Measurements from ENCODE around the gene ADCY5. TPM values are rescaled to one million over a fixed set of nuclear protein-coding genes. Genes with fewer than 3 reads are reported as not detected.

ADCY5 gene
- total RNA-seq, 1 donor = not detected

GRCh38 chr3:123337226-123337625, 111.7 kb downstream of the ADCY5 start:
- no peak overlapping the region for H3K4me3 ChIP-seq (ENCODE audit: low read length)
- H3K9me3 ChIP-seq (ENCODE audit: low read depth, low read length) = no peaks in the 10 kb centered on the region
- H3K4me1 ChIP-seq (ENCODE audit: insufficient read depth, low read length) = no peaks in the 10 kb centered on the region
- H3K27me3 ChIP-seq (ENCODE audit: insufficient read depth, low read length) = no peaks in the 10 kb centered on the region

- no peak overlapping the region for H3K4me3 ChIP-seq (ENCODE audit: low read length)
- H3K4me1 ChIP-seq (ENCODE audit: insufficient read depth, low read length) = no peaks in the 10 kb centered on the region
- H3K9me3 ChIP-seq (ENCODE audit: low read depth, low read length) = no peaks in the 10 kb centered on the region
- no peaks in the 10 kb centered on the region for H3K27me3 ChIP-seq (ENCODE audit: insufficient read depth, low read length)
Observed at GRCh38 chr3:123336441-123336851, 112.4 kb downstream of the ADCY5 start.

- Histone ChIP-seq H3K4me1 (ENCODE audit: insufficient read depth, low read length) (no peaks in the 10 kb centered on the region), H3K9me3 (ENCODE audit: low read depth, low read length) (no peaks in the 10 kb centered on the region), H3K27me3 (ENCODE audit: insufficient read depth, low read length) (no peaks in the 10 kb centered on the region), H3K4me3 (ENCODE audit: low read length) (no peak overlapping the region)
Observed at GRCh38 chr3:123336001-123336400, 112.9 kb downstream of the ADCY5 start.

GRCh38 chr3:123335007-123335670, 113.8 kb downstream of the ADCY5 start:
- H3K27me3 ChIP-seq (ENCODE audit: insufficient read depth, low read length) = no peaks in the 10 kb centered on the region
- no peaks in the 10 kb centered on the region for H3K9me3 ChIP-seq (ENCODE audit: low read depth, low read length)
- no peaks in the 10 kb centered on the region for H3K4me1 ChIP-seq (ENCODE audit: insufficient read depth, low read length)
- no peak overlapping the region for H3K4me3 ChIP-seq (ENCODE audit: low read length)

GRCh38 chr3:123334056-123334455, 114.8 kb downstream of the ADCY5 start:
- Histone ChIP-seq H3K4me3 (ENCODE audit: low read length) (no peak overlapping the region), H3K27me3 (ENCODE audit: insufficient read depth, low read length) (no peaks in the 10 kb centered on the region), H3K9me3 (ENCODE audit: low read depth, low read length) (no peaks in the 10 kb centered on the region), H3K4me1 (ENCODE audit: insufficient read depth, low read length) (no peaks in the 10 kb centered on the region)

- no peaks in the 10 kb centered on the region for H3K9me3 ChIP-seq (ENCODE audit: low read depth, low read length)
- no peaks in the 10 kb centered on the region for H3K4me1 ChIP-seq (ENCODE audit: insufficient read depth, low read length)
- no peak overlapping the region for H3K4me3 ChIP-seq (ENCODE audit: low read length)
- no peaks in the 10 kb centered on the region for H3K27me3 ChIP-seq (ENCODE audit: insufficient read depth, low read length)
Observed at GRCh38 chr3:123333401-123333800, 115.5 kb downstream of the ADCY5 start.

- Histone ChIP-seq H3K27me3 (ENCODE audit: insufficient read depth, low read length) (no peaks in the 10 kb centered on the region), H3K4me1 (ENCODE audit: insufficient read depth, low read length) (no peaks in the 10 kb centered on the region)
Observed at GRCh38 chr3:123332124-123332641, 116.7 kb downstream of the ADCY5 start.

GRCh38 chr3:123331651-123332050, 117.2 kb downstream of the ADCY5 start:
- no peaks in the 10 kb centered on the region for H3K9me3 ChIP-seq (ENCODE audit: low read depth, low read length)
- H3K4me3 ChIP-seq (ENCODE audit: low read length) = no peak overlapping the region
- no peaks in the 10 kb centered on the region for H3K4me1 ChIP-seq (ENCODE audit: insufficient read depth, low read length)
- no peaks in the 10 kb centered on the region for H3K27me3 ChIP-seq (ENCODE audit: insufficient read depth, low read length)

More at GRCh38 chr3:123332124-123332641, 116.7 kb downstream of the ADCY5 start:
- no peak overlapping the region for H3K4me3 ChIP-seq (ENCODE audit: low read length)
- H3K9me3 ChIP-seq (ENCODE audit: low read depth, low read length) = no peaks in the 10 kb centered on the region

GRCh38 chr3:123331006-123331405, 117.9 kb downstream of the ADCY5 start:
- no peaks in the 10 kb centered on the region for H3K9me3 ChIP-seq (ENCODE audit: low read depth, low read length)
- H3K4me3 ChIP-seq (ENCODE audit: low read length) = no peak overlapping the region
- no peaks in the 10 kb centered on the region for H3K27me3 ChIP-seq (ENCODE audit: insufficient read depth, low read length)
- no peaks in the 10 kb centered on the region for H3K4me1 ChIP-seq (ENCODE audit: insufficient read depth, low read length)

- no peaks in the 10 kb centered on the region for H3K4me1 ChIP-seq (ENCODE audit: insufficient read depth, low read length)
- no peak overlapping the region for H3K4me3 ChIP-seq (ENCODE audit: low read length)
- no peaks in the 10 kb centered on the region for H3K9me3 ChIP-seq (ENCODE audit: low read depth, low read length)
- H3K27me3 ChIP-seq (ENCODE audit: insufficient read depth, low read length) = no peaks in the 10 kb centered on the region
Observed at GRCh38 chr3:123330441-123330991, 118.4 kb downstream of the ADCY5 start.

GRCh38 chr3:123329636-123330340, 119.1 kb downstream of the ADCY5 start:
- Histone ChIP-seq H3K9me3 (ENCODE audit: low read depth, low read length) (no peaks in the 10 kb centered on the region), H3K27me3 (ENCODE audit: insufficient read depth, low read length) (no peaks in the 10 kb centered on the region), H3K4me1 (ENCODE audit: insufficient read depth, low read length) (no peaks in the 10 kb centered on the region), H3K4me3 (ENCODE audit: low read length) (no peak overlapping the region)

GRCh38 chr3:123328851-123329635, 119.8 kb downstream of the ADCY5 start:
- Histone ChIP-seq H3K4me3 (ENCODE audit: low read length) (no peak overlapping the region), H3K27me3 (ENCODE audit: insufficient read depth, low read length) (no peaks in the 10 kb centered on the region), H3K9me3 (ENCODE audit: low read depth, low read length) (no peaks in the 10 kb centered on the region), H3K4me1 (ENCODE audit: insufficient read depth, low read length) (no peaks in the 10 kb centered on the region)

- Histone ChIP-seq H3K9me3 (ENCODE audit: low read depth, low read length) (no peaks in the 10 kb centered on the region), H3K4me3 (ENCODE audit: low read length) (no peak overlapping the region), H3K4me1 (ENCODE audit: insufficient read depth, low read length) (no peaks in the 10 kb centered on the region), H3K27me3 (ENCODE audit: insufficient read depth, low read length) (no peaks in the 10 kb centered on the region)
Observed at GRCh38 chr3:123327956-123328850, 120.7 kb downstream of the ADCY5 start.

GRCh38 chr3:123327480-123327879, 121.4 kb downstream of the ADCY5 start:
- Histone ChIP-seq H3K9me3 (ENCODE audit: low read depth, low read length) (no peaks in the 10 kb centered on the region), H3K27me3 (ENCODE audit: insufficient read depth, low read length) (no peaks in the 10 kb centered on the region), H3K4me1 (ENCODE audit: insufficient read depth, low read length) (no peaks in the 10 kb centered on the region), H3K4me3 (ENCODE audit: low read length) (no peak overlapping the region)

All from mononuclear cell (primary cell).